Gastroesophageal sphincter (tissue), 4 donors: Measurements from ENCODE around the gene CNTNAP3B. TPM values are rescaled to one million over a fixed set of nuclear protein-coding genes. Genes with fewer than 3 reads are reported as not detected.

Source experiments
- small RNA-seq, 4 donors: library from RNA; depleted of rRNA; stranded (forward); fragments of <200 nt; gene quantifications; one replicate each; pipeline ENCODE3, GENCODE V24; 2016
- total RNA-seq, 4 donors: library from RNA; depleted of rRNA; stranded (reverse); fragments of >200 nt; gene quantifications; one replicate each; pipeline ENCODE4 v1.1.0, GENCODE V29; 2016

CNTNAP3B gene
- total RNA-seq, 4 donors from 2014 or later: 42.7 to 124 (median 85.3) TPM

Small RNA genes lying within 50 kb of the gene (small RNA-seq; reads per million reads assigned to genes)
- gene RN7SL343P: 0 reads per million in 4 donors

Other genes with a start within 250 kb of the CNTNAP3B start
- gene SPATA31A6, start 54.2 kb upstream of the CNTNAP3B start, total RNA-seq: not detected